IPS-11a (cell line): Measurements from ENCODE around the gene TUBA3E.
"Not testable (repeated sequence)": the region's sequence is repeated elsewhere in the genome, so short reads cannot be mapped to it uniquely, and the experiment has no call there.

Source experiments
- H3K4me3 ChIP-seq: one replicate; pipeline ENCODE4 v1.5.1; 2013; ENCODE audit warnings: low read depth, low read length, control low read depth

TUBA3E gene

GRCh38 chr2:130198343-130198742, at the start of gene TUBA3E:
Gene TUBA3E (minus strand): TSS chr2:130198439. CDS start chr2:130198360, 79 bp downstream.
- no peak within 1 kb of the TSS for H3K4me3 ChIP-seq

DNA sequence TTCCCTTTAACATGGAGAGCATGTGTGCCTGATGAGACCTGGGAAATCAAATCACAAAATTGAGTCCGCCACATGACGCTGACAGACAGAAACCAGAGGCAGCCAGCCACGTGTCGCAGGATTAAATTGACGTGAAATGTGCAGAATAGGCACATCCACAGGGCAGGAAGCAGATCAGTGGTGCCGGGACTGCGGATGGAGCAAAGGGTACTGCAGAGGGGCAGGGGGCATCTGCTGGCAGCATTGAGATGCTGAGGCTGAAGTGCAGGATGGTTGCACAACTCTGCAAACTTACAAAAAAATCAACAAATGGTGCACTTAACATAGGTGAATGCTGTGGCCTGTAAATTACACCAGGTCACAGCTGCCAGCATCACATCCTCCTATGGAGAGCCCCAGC, 48.2 kb upstream of the TUBA3E start:
- H3K4me3 ChIP-seq: no peak overlapping the region

DNA sequence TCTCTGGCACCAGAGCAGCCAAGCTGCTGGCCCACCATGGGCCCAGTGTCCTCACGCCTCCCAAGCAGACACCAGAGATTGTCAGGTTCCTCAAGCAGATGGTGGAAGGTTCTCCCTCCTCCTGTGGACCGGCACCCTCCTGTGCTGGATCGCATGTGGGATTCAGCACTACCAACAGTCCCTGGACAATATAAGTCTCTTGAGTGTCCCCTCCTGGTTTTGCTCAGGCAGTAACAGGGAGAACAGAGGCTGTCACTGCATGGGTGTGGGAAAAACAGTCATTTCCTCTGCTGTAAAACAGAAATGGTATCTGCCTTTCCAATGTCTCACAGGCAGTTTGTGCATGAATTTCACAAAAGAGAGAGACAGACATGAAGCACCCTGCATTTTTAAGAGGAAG, 47.7 kb upstream of the TUBA3E start:
- H3K4me3 ChIP-seq: no peak overlapping the region

DNA sequence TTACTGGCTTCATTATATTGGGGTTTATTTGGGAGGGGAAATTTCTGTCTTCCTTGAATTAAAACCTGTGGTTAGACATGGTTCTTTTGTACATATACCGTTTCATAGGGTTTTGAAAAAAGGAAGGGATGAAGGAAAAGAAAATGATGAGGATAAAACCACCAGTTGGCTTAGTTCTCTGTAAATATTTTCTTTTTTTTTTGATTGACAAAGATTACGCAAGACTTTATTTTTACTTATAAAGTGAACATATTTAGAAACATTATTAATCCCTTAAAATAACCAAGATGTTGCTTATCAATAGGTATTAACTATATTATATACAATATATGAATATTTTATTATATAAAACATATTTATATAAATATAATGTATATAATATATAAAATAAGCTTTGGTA, 45.1 kb upstream of the TUBA3E start:
- no peak overlapping the region for H3K4me3 ChIP-seq

- no peak overlapping the region for H3K4me3 ChIP-seq
These were observed 42.9 kb upstream of the TUBA3E start for GRCh38 chr2:130241041-130241707.

DNA sequence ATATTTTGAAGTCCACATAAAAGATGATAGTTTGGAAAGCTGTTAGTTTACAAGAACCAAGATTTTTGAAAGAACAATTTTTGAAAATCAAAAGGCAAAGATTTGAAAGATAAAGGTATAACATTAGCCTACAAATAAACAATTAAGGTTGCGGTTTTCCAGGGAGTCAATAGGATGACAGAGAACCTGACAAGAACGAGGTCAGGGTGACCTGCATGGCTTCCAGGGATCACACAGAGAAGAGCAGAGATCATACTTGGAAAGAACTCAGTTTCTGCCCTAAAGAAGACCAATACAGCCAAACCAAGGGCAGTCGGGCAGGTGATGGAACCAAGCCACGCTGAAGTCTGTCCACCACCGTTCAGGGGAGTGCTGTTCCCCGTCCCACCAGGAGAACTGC, 41.3 kb upstream of the TUBA3E start:
- H3K4me3 ChIP-seq: not testable (repeated sequence)

DNA sequence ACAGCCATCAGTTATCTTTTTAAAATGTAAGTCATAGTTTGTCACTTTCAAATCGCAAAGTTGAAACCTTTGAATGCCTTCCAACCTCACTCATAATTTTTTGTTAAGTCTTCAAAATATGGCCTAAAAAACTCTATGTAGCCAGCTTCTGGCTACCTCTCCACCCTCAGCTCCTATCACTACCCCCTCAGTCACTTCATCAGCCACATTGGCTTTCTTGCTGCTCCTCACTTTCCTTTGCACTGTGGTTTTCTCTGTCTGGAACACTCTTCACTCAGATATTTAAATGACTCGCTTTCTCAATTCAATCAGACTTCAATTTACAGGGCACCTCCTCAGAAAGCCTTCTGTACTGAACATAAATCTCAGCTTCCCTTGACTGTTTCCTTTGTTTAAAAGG, 34.8 kb upstream of the TUBA3E start:
- not testable (repeated sequence) for H3K4me3 ChIP-seq

GRCh38 chr2:130231656-130232055, 33.4 kb upstream of the TUBA3E start:
- no peak overlapping the region for H3K4me3 ChIP-seq

GRCh38 chr2:130230907-130231306, 32.7 kb upstream of the TUBA3E start:
- not testable (repeated sequence) for H3K4me3 ChIP-seq

GRCh38 chr2:130230376-130230775, 32.1 kb upstream of the TUBA3E start:
- not testable (repeated sequence) for H3K4me3 ChIP-seq

- H3K4me3 ChIP-seq: not testable (repeated sequence)
These were observed 30.9 kb upstream of the TUBA3E start for GRCh38 chr2:130229161-130229510.

- not testable (repeated sequence) for H3K4me3 ChIP-seq
These were observed 30.4 kb upstream of the TUBA3E start for GRCh38 chr2:130228467-130229160.

- not testable (repeated sequence) for H3K4me3 ChIP-seq
These were observed 29.8 kb upstream of the TUBA3E start for GRCh38 chr2:130228005-130228404.

GRCh38 chr2:130222523-130222922, 24.3 kb upstream of the TUBA3E start:
- H3K4me3 ChIP-seq: not testable (repeated sequence)

DNA sequence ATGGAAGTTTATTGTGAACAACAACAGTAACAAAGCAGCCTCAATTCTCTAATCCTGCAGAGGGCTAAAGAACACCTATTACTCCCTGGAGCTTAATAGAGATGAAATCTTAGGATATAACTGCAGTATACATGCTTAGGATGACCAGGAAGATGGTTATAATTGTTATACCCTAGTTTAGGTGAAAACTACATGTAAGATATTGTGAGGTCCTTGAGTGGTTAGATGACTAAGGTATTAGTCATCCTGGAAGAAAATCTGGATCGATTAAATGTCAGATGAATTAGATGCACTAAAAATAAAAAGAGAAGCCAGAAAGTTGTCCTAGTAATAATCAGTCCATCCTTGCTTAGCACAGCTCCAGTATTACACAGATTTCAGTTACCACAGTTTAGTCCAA, 22.3 kb upstream of the TUBA3E start:
- H3K4me3 ChIP-seq: not testable (repeated sequence)

DNA sequence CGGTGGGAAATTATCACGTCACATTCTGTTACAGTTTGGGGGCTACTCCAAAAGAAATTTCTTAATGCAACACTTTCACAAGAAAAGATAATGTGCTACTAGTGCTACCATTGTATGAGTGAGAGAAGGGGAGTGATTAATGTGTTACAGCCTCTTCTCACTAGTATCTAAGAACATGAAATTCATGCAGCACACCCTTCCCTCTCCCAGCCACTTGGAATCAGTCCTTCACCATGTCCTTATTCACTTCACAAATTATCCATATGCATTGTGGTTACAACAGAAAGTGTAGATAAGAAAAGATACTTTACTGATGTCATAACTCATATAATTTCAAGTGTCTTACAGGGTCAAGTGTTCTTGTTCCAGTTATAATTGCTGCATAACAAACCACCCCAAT, 20.9 kb upstream of the TUBA3E start:
- not testable (repeated sequence) for H3K4me3 ChIP-seq

DNA sequence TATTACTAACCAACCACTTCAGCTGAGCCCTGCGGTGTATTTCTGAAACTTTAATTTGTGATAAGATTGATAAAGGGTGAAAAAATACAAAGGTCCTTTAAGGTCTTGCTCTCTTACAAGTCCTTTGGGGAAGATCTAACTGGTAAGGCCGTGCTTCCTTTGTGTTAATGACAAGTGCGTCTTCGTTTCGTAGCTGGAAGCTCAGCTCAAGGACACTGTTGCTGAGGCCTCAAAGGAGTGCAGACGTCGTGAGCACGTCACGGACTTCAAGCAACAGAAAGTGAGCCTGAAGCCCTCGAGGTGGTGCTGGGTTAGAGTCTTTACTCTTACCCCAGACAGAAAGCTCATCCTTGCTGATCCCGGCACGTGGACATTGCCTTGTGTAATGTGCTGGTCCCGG, 8.8 kb upstream of the TUBA3E start:
- H3K4me3 ChIP-seq: not testable (repeated sequence)

DNA sequence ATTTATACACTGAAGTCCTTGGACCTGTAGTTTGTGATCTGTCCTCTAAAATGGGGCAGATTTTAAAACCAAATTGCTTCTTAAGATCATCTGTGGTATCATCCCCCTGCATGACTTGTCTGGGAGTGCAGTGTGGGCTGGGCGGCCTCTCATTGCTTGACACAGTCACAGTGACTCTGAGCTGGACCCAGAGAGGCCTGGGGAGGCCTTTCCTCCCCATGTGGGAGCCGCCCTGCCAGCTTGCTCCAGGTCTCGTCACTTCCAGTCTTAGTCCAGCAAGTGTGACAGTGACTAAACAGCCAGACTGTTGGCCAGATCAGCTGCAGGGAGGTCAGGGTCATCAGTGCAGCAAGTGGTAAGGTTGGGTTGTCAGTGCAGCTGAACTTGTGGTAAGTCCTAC, 4.9 kb upstream of the TUBA3E start:
- H3K4me3 ChIP-seq: not testable (repeated sequence)

- not testable (repeated sequence) for H3K4me3 ChIP-seq
These were observed 4.3 kb upstream of the TUBA3E start for GRCh38 chr2:130202518-130202917.

DNA sequence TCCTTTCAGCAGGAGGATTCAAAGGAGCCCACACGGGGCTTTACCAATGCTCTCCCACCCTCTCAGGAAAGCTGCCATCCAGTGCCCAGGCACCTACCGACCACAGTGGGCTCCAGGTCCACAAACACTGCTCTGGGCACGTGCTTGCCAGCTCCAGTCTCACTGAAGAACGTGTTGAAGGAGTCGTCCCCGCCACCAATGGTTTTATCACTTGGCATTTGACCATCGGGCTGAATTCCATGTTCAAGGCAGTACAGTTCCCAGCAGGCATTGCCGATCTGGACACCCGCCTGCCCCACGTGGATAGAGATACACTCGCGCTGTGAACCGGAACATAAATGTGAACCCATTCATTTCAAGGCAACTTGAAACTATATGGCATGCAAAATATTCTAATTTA, 2.2 kb downstream of the TUBA3E start:
- not testable (repeated sequence) for H3K4me3 ChIP-seq

DNA sequence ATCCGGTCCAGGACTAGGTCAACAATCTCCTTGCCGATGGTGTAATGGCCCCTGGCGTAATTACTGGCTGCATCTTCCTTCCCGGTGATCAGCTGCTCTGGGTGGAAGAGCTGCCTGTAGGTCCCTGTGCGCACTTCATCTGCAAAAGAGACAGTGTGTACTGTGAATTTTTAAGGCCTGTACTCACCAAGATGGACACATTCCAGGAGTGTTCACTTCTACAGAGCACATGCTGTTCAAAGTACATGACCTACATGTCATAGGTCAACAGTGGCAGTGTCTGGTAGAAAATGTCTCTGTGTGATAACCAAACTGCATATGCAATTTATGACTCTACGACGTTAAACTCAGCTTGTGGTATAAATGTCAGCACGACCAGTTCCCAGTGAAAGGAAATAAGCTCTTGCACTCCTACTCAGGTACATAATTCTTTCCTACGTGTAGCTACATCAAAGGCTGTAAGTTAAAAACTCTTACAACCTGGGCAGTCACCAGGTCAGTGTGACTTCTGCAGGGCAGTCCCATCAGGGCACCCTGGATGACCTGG, 3.1 kb downstream of the TUBA3E start:
- H3K4me3 ChIP-seq: not testable (repeated sequence)

DNA sequence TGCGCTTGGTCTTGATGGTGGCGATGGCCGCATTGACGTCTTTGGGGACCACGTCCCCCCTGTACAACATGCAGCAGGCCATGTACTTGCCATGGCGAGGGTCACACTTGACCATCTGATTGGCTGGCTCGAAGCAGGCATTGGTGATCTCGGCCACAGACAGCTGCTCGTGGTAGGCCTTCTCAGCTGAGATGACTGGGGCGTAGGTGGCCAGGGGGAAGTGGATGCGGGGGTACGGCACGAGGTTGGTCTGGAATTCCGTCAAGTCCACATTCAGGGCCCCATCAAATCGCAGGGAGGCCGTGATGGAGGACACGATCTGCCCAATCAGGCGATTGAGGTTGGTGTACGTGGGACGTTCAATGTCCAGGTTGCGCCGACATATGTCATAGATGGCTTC, 4.4 kb downstream of the TUBA3E start:
- not testable (repeated sequence) for H3K4me3 ChIP-seq

- not testable (repeated sequence) for H3K4me3 ChIP-seq
These were observed 5.8 kb downstream of the TUBA3E start for GRCh38 chr2:130192451-130192850.
